HG02678 (cell line): Measurements from ENCODE around the gene MYLIP.
"Not testable (repeated sequence)": the region's sequence is repeated elsewhere in the genome, so short reads cannot be mapped to it uniquely, and the experiment has no call there.

ENCODE experiments used
- ATAC-seq: cut with Tn5 transposase; IDR thresholded peaks from one replicate; pipeline ENCODE4 v1.9.1; 2021; ENCODE audit warnings: mild to moderate bottlenecking, moderate library complexity; ENCODE audit not compliant: unreplicated experiment

Gene MYLIP

GRCh38 chr6:16168858-16169257 lies 40.0 kb downstream of the MYLIP start:
- ATAC-seq: no peak

GRCh38 chr6:16171400-16171799 lies 42.5 kb downstream of the MYLIP start:
- no peak for ATAC-seq

GRCh38 chr6:16173167-16173940 lies 44.5 kb downstream of the MYLIP start:
- no peak for ATAC-seq

GRCh38 chr6:16174416-16175078 lies 45.7 kb downstream of the MYLIP start:
- ATAC-seq: no peak

GRCh38 chr6:16176600-16176999 lies 47.7 kb downstream of the MYLIP start:
- ATAC-seq: not testable (repeated sequence)

- ATAC-seq: no peak
Measured at GRCh38 chr6:16177881-16178280, 49.0 kb downstream of the MYLIP start.

GRCh38 chr6:16178351-16178750 lies 49.5 kb downstream of the MYLIP start:
- no peak for ATAC-seq

GRCh38 chr6:16179063-16179462 lies 50.2 kb downstream of the MYLIP start:
- no peak for ATAC-seq

- no peak for ATAC-seq
Measured at GRCh38 chr6:16179970-16180431, 51.1 kb downstream of the MYLIP start.

GRCh38 chr6:16180696-16181438 lies 52.0 kb downstream of the MYLIP start:
- no peak for ATAC-seq

GRCh38 chr6:16181439-16182297 lies 52.8 kb downstream of the MYLIP start:
- no peak for ATAC-seq

- no peak for ATAC-seq
Measured at GRCh38 chr6:16183187-16183664, 54.3 kb downstream of the MYLIP start.

GRCh38 chr6:16184129-16184528 lies 55.2 kb downstream of the MYLIP start:
- peak; percentile 67 for ATAC-seq

GRCh38 chr6:16184551-16184950 lies 55.7 kb downstream of the MYLIP start:
- ATAC-seq: no peak

GRCh38 chr6:16187176-16187575 lies 58.3 kb downstream of the MYLIP start:
- no peak for ATAC-seq

- ATAC-seq: no peak
Measured at GRCh38 chr6:16190214-16190613, 61.3 kb downstream of the MYLIP start.

GRCh38 chr6:16196260-16196983 lies 67.5 kb downstream of the MYLIP start:
- ATAC-seq: no peak

- no peak for ATAC-seq
Measured at GRCh38 chr6:16196984-16197546, 68.2 kb downstream of the MYLIP start.
